ENCODE data around the gene ZBTB39. TPM values are rescaled to one million over a fixed set of nuclear protein-coding genes. Genes with fewer than 3 reads are reported as not detected.

ZBTB39 gene
- polyA plus RNA-seq, 1 of the 3 experiments (the other 2 are of a cell fraction) = 3.7 TPM

GRCh38 chr12:56995201-56995929 is 11.0 kb downstream of the ZBTB39 start (continued):
- TF ChIP-seq CTCF (IDR thresholded peaks at IDR 0.05) = no peak
- TF ChIP-seq FOXM1 (IDR thresholded peaks at IDR 0.05; ENCODE audit: low read depth) = no peak
- no peak for TF ChIP-seq MXI1 (IDR thresholded peaks at IDR 0.05; ENCODE audit: low read depth, low read length)
- TF ChIP-seq YY1 (IDR thresholded peaks at IDR 0.05; ENCODE audit: low read depth) = no peak
- TF ChIP-seq GATA2 (CRISPR knock-in tag; IDR thresholded peaks at IDR 0.05) = no peak
- no peak for TF ChIP-seq SIN3A (IDR thresholded peaks at IDR 0.05; ENCODE audit: borderline replicate concordance, low read depth, low read length)
- no peak for TF ChIP-seq NFIC (IDR thresholded peaks at IDR 0.05; ENCODE audit: borderline replicate concordance)
- TF ChIP-seq GABPA (IDR thresholded peaks at IDR 0.05; ENCODE audit: low read depth) = no peak

GRCh38 chr12:56994231-56994746 is 12.1 kb downstream of the ZBTB39 start:
- 81% methylated on average over 8 of the region's 10 CpGs for WGBS (ENCODE audit: low lambda C conversion rate)
- Histone ChIP-seq H3K79me2 (ENCODE audit: insufficient read depth) (no peaks in the 10 kb centered on the region), H3K9me2 (no peaks in the 10 kb centered on the region), H3K4me2 (no peak overlapping the region), H2AFZ (ENCODE audit: low read depth) (no peak overlapping the region), H3K4me3 (ENCODE audit: low read depth in 2 of 2, low read length in 1 of 2) (no peak overlapping the region), H3K36me3 (replicated peaks in 1 of 2; ENCODE audit: control insufficient read depth in 1 of 2, insufficient read depth in 2 of 2, low read length in 1 of 2) (peaks cover 0 to 17% of the 10 kb centered on the region in 2 experiments), H3K9me3 (no peaks in the 10 kb centered on the region), H3K27ac (ENCODE audit: low read depth in 2 of 2, low read length in 1 of 2) (no peak overlapping the region), H3K9ac (no peak overlapping the region), H3F3A (replicated peaks; ENCODE audit: insufficient read depth) (no peaks in the 10 kb centered on the region), H3K27me3 (ENCODE audit: insufficient read depth) (no peaks in the 10 kb centered on the region), H3K4me1 (ENCODE audit: control insufficient read depth in 1 of 2, insufficient read depth in 2 of 2, low read depth in 1 of 2, low read length in 1 of 2) (no peaks in the 10 kb centered on the region; a peak in 1 of 4 replicates), H4K20me1 (ENCODE audit: insufficient read depth) (peaks cover 7% of the 10 kb centered on the region; the same call in 1 of the 2 replicates)
- no peak for DNase-seq
- ChIA-PET POLR2A (no interaction called here), CTCF (interaction anchor here (0.7 to 1.8 kb wide), 6 partner anchors 12 to 241 kb away, joined by 3 to 5 read pairs (median 4); partner anchors contain the start of gene ZBTB39)
- TF ChIP-seq ZBTB33 (IDR thresholded peaks at IDR 0.05; ENCODE audit: borderline replicate concordance, low read depth) (no peak), NFIC (IDR thresholded peaks at IDR 0.05; ENCODE audit: borderline replicate concordance) (no peak), RXRA (IDR thresholded peaks at IDR 0.05; ENCODE audit: borderline replicate concordance, low read depth) (no peak), MXI1 (IDR thresholded peaks at IDR 0.05; ENCODE audit: low read depth, low read length) (no peak), ELF1 (IDR thresholded peaks at IDR 0.05) (no peak), PBX3 (IDR thresholded peaks at IDR 0.05) (no peak)

Data from SK-N-SH (cell line).